GM23338 (cell line): Measurements from ENCODE around the gene TAGLN2.

Source experiments
- CREB1 ChIP-seq: fragments of 250-450 bp; sonication (Bioruptor Pico); IDR thresholded peaks from 2 replicates; pipeline ENCODE4 v1.5.0; 2020; ENCODE audit warnings: low read depth, mild to moderate bottlenecking, moderate library complexity
- EZH2 ChIP-seq: fragments of 200-600 bp; sonication (generic); IDR thresholded peaks from one replicate; pipeline ENCODE4 v1.8.0; 2017; ENCODE audit warnings: antibody characterized with exemption, mild to moderate bottlenecking, low read depth; ENCODE audit not compliant: unreplicated experiment
- EZH2phosphoT487 ChIP-seq: fragments of 200-600 bp; sonication (generic); IDR thresholded peaks from one replicate; pipeline ENCODE4 v1.8.1; 2018; ENCODE audit warnings: antibody characterized with exemption; ENCODE audit not compliant: unreplicated experiment
- JUNB ChIP-seq: IDR thresholded peaks from one replicate; pipeline ENCODE4 v1.6.1; 2016; ENCODE audit warnings: antibody characterized with exemption; ENCODE audit not compliant: unreplicated experiment
- NANOG ChIP-seq: IDR thresholded peaks from 2 replicates; pipeline ENCODE4 v1.6.1; 2016; ENCODE audit warnings: antibody characterized with exemption, borderline replicate concordance
- POLR2AphosphoS5 ChIP-seq: IDR thresholded peaks from 2 replicates; pipeline ENCODE4 v1.6.1; 2016; ENCODE audit warnings: antibody characterized with exemption, low read depth
- STAT1 ChIP-seq: IDR thresholded peaks from one replicate; pipeline ENCODE4 v1.6.1; 2016; ENCODE audit warnings: antibody characterized with exemption; ENCODE audit not compliant: unreplicated experiment
- TF ChIP-seq, protein P1 (sequence below), 2 experiments: fragments of 200-600 bp in 1 of 2; sonication (generic) in 1 of 2; conservative IDR thresholded peaks; 2 replicates each; pipeline versions ENCODE4 v1.5.1 to v1.6.1; 2016 to 2017; ENCODE audit warnings: antibody characterized with exemption in 2 of 2, low read depth in 2 of 2, mild to moderate bottlenecking in 2 of 2, moderate library complexity in 1 of 2
- TF ChIP-seq, protein P2 (sequence below): IDR thresholded peaks from one replicate; pipeline ENCODE4 v1.6.1; 2018; ENCODE audit warnings: antibody characterized with exemption; ENCODE audit not compliant: unreplicated experiment
- TF ChIP-seq, protein P3 (sequence below): IDR thresholded peaks from 2 replicates; pipeline ENCODE4 v1.6.1; 2016; ENCODE audit warnings: antibody characterized with exemption

DNA sequence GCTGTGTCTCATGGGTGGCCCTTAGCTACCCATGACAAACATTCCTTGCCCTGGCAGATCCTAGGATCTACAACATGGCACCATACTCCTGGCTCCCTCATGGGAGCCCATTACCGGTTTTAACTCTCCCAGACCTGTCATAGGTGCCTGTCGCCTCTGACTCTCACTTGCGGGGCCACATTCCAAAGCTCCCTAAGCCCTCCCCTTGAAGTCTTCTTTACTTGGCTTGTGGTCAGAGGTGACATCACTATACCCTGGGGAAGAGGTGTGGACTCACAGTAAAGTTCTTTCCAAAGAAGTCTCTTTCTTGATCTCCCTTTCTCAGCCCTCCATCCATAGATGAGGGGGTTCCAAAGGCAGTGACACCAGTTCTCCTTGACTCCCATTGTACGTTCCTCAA lies 34.1 kb upstream of the TAGLN2 start:
- no peak for TF ChIP-seq CREB1 (CRISPR knock-in tag)
- TF ChIP-seq, protein P1, sequence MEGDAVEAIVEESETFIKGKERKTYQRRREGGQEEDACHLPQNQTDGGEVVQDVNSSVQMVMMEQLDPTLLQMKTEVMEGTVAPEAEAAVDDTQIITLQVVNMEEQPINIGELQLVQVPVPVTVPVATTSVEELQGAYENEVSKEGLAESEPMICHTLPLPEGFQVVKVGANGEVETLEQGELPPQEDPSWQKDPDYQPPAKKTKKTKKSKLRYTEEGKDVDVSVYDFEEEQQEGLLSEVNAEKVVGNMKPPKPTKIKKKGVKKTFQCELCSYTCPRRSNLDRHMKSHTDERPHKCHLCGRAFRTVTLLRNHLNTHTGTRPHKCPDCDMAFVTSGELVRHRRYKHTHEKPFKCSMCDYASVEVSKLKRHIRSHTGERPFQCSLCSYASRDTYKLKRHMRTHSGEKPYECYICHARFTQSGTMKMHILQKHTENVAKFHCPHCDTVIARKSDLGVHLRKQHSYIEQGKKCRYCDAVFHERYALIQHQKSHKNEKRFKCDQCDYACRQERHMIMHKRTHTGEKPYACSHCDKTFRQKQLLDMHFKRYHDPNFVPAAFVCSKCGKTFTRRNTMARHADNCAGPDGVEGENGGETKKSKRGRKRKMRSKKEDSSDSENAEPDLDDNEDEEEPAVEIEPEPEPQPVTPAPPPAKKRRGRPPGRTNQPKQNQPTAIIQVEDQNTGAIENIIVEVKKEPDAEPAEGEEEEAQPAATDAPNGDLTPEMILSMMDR (conservative IDR thresholded peaks at IDR 0.05; ENCODE audit: low read depth in 2 of 2) = no peak
- TF ChIP-seq EZH2 = no peak
- TF ChIP-seq POLR2AphosphoS5 = no peak
- TF ChIP-seq, protein P2, sequence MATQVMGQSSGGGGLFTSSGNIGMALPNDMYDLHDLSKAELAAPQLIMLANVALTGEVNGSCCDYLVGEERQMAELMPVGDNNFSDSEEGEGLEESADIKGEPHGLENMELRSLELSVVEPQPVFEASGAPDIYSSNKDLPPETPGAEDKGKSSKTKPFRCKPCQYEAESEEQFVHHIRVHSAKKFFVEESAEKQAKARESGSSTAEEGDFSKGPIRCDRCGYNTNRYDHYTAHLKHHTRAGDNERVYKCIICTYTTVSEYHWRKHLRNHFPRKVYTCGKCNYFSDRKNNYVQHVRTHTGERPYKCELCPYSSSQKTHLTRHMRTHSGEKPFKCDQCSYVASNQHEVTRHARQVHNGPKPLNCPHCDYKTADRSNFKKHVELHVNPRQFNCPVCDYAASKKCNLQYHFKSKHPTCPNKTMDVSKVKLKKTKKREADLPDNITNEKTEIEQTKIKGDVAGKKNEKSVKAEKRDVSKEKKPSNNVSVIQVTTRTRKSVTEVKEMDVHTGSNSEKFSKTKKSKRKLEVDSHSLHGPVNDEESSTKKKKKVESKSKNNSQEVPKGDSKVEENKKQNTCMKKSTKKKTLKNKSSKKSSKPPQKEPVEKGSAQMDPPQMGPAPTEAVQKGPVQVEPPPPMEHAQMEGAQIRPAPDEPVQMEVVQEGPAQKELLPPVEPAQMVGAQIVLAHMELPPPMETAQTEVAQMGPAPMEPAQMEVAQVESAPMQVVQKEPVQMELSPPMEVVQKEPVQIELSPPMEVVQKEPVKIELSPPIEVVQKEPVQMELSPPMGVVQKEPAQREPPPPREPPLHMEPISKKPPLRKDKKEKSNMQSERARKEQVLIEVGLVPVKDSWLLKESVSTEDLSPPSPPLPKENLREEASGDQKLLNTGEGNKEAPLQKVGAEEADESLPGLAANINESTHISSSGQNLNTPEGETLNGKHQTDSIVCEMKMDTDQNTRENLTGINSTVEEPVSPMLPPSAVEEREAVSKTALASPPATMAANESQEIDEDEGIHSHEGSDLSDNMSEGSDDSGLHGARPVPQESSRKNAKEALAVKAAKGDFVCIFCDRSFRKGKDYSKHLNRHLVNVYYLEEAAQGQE = no peak
- no peak for TF ChIP-seq NANOG
- no peak for TF ChIP-seq EZH2phosphoT487
- TF ChIP-seq, protein P3, sequence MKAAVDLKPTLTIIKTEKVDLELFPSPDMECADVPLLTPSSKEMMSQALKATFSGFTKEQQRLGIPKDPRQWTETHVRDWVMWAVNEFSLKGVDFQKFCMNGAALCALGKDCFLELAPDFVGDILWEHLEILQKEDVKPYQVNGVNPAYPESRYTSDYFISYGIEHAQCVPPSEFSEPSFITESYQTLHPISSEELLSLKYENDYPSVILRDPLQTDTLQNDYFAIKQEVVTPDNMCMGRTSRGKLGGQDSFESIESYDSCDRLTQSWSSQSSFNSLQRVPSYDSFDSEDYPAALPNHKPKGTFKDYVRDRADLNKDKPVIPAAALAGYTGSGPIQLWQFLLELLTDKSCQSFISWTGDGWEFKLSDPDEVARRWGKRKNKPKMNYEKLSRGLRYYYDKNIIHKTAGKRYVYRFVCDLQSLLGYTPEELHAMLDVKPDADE = no peak
- TF ChIP-seq STAT1 = no peak
- no peak for TF ChIP-seq JUNB
